Testis (tissue), 3 donors: ENCODE measurements around the gene CT47C1. TPM values are rescaled to one million over a fixed set of nuclear protein-coding genes. Genes with fewer than 3 reads are reported as not detected.

Experiments
- DNase-seq: peaks from one replicate; pipeline ENCODE4 v3.0.0-alpha.2; 2019
- H3K27ac ChIP-seq, 2 donors: fragments of 200-600 bp; sonication (generic); one replicate each; pipeline ENCODE4 v1.5.1; 2019
- H3K27me3 ChIP-seq: fragments of 200-600 bp; sonication (generic); one replicate; pipeline ENCODE4 v1.5.1; 2019
- H3K36me3 ChIP-seq: fragments of 200-600 bp; sonication (generic); one replicate; pipeline ENCODE4 v1.5.1; 2017; ENCODE audit warnings: low read depth; ENCODE audit errors: missing control alignments
- H3K4me1 ChIP-seq: fragments of 200-600 bp; sonication (generic); one replicate; pipeline ENCODE4 v1.5.1; 2019
- H3K4me3 ChIP-seq, 2 donors: fragments of 200-600 bp; sonication (generic); one replicate each; pipeline ENCODE4 v1.5.1; 2017 to 2019
- H3K9me3 ChIP-seq: fragments of 200-600 bp; sonication (generic); one replicate; pipeline ENCODE4 v1.5.1; 2017
- CTCF ChIP-seq, 3 experiments: fragments of 450-650 bp in 2 of 3; fragments of 200-600 bp in 1 of 3; sonication (generic) in 1 of 3; IDR thresholded peaks; one replicate each; pipeline ENCODE4 v1.5.1; 2016 to 2019; ENCODE audit warnings: antibody characterized with exemption in 3 of 3, mild to moderate bottlenecking in 2 of 3, moderate library complexity in 1 of 3
- POLR2A ChIP-seq: fragments of 450-650 bp; IDR thresholded peaks from one replicate; pipeline ENCODE4 v1.6.1; 2017; ENCODE audit warnings: antibody characterized with exemption, mild to moderate bottlenecking, moderate library complexity
- WGBS, 2 donors: methylation state at CpG; one replicate each; pipeline ENCODE4 v1.1.5; 2018; 5-methylcytosine and 5-hydroxymethylcytosine counted together
- intact Hi-C: fragments of 100-400 bp; cut with DNase I; formaldehyde crosslinking; loops from one replicate; pipeline ENCODE4 v1.15.1; 2023; ENCODE audit warnings: low total_unique reads
- polyA plus RNA-seq: library from polyadenylated mRNA; stranded (reverse); fragments of 350-450 nt; fragmentation: Illumina TruSeq; extraction: RNeasy Lipid Tissue Mini Kit (QIAGEN cat#74804); gene quantifications from one replicate; pipeline ENCODE4 v1.2.3, GENCODE V29; 2014; ENCODE audit warnings: low read depth, low replicate concordance; ENCODE audit not compliant: insufficient read depth
- total RNA-seq, 2 donors: library from RNA; depleted of rRNA; stranded (reverse); fragments of >200 nt; gene quantifications; one replicate each; pipeline ENCODE4 v1.2.3, GENCODE V29; 2016

The CT47C1 gene
- total and polyA plus RNA-seq, 3 donors from 2014 or later = 3.8 to 13.4 (median 4.2) TPM

- intact Hi-C loops = no loop called here
- H3K4me1 ChIP-seq = no peaks in the 10 kb centered on the region
- H3K27me3 ChIP-seq = no peaks in the 10 kb centered on the region
- no peak for TF ChIP-seq POLR2A
- TF ChIP-seq CTCF (IDR thresholded peaks at IDR 0.05) = no peak
- H3K36me3 ChIP-seq = no peaks in the 10 kb centered on the region
- no peaks in the 10 kb centered on the region for H3K9me3 ChIP-seq
- H3K4me3 ChIP-seq = no peak overlapping the region
- no peak for DNase-seq
- H3K27ac ChIP-seq = no peak overlapping the region
Observed at GRCh38 chrX:119107206-119107605, 34.4 kb downstream of the CT47C1 start.

- no peaks in the 10 kb centered on the region for H3K36me3 ChIP-seq
- WGBS, 2 donors = 30 to 38% methylated on average over 6 of the region's 6 CpGs
- no peaks in the 10 kb centered on the region for H3K27me3 ChIP-seq
- no peak for TF ChIP-seq POLR2A
- TF ChIP-seq CTCF (IDR thresholded peaks at IDR 0.05) = peak; percentile 35 to 55 (median 54)
- intact Hi-C loops = no loop called here
- no peaks in the 10 kb centered on the region for H3K9me3 ChIP-seq
- no peaks in the 10 kb centered on the region for H3K4me1 ChIP-seq
- H3K4me3 ChIP-seq = no peak overlapping the region
- peak; percentile 54 for DNase-seq
- H3K27ac ChIP-seq = no peak overlapping the region
Observed at GRCh38 chrX:119118780-119119395, 46.1 kb downstream of the CT47C1 start.

DNA sequence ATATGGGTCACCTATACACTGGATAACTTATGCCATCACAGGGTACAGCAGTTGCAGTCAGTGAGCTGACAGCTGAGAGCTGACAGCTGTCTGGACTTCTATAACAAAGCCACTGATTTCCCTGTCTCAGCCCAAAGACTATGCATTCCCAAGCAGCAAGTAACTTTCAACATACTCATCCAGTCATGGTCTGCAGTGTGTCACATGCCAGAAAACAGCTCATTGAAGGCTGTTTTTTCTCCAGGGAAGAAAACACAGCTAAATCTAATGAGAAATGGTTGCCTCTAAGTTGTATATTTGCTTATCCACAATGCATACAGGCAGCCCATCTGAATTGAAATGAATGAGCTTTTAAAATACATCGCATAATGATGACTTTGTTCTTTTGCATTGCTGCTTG lies 48.5 kb downstream of the CT47C1 start:
- Histone ChIP-seq H3K4me3 (no peak overlapping the region), H3K27ac (no peak overlapping the region)

More for the DNA sequence above, 48.5 kb downstream of the CT47C1 start:
- intact Hi-C loops = no loop called here
- DNase-seq = no peak
- no peaks in the 10 kb centered on the region for H3K36me3 ChIP-seq
- 46 to 61% methylated on average over 1 of the region's 1 CpG for WGBS, 2 donors
- TF ChIP-seq POLR2A = no peak
- no peak for TF ChIP-seq CTCF (IDR thresholded peaks at IDR 0.05)
- no peaks in the 10 kb centered on the region for H3K9me3 ChIP-seq
- no peaks in the 10 kb centered on the region for H3K4me1 ChIP-seq
- no peaks in the 10 kb centered on the region for H3K27me3 ChIP-seq

Other genes with a start within 250 kb of the CT47C1 start
- gene ZCCHC12, start 249.2 kb upstream of the CT47C1 start, total RNA-seq = under 1 TPM; 0.31 to 0.79 TPM
- 8.1 TPM for gene ZCCHC12, start 249.2 kb upstream of the CT47C1 start, polyA plus RNA-seq
- gene LONRF3, start 98.4 kb upstream of the CT47C1 start, total RNA-seq = 1 to 10 TPM; 8.5 to 9.7 TPM
- gene LONRF3, start 98.4 kb upstream of the CT47C1 start, polyA plus RNA-seq = 4.2 TPM
- gene KIAA1210, start 54.8 kb downstream of the CT47C1 start, total RNA-seq = 100 to 1,000 TPM; 245 to 286 TPM
- 63.0 TPM for gene KIAA1210, start 54.8 kb downstream of the CT47C1 start, polyA plus RNA-seq
- 10 to 100 TPM; 53.5 to 99.9 TPM for gene PGRMC1, start 163.3 kb downstream of the CT47C1 start, total RNA-seq
- 74.8 TPM for gene PGRMC1, start 163.3 kb downstream of the CT47C1 start, polyA plus RNA-seq